Left colon (tissue), 2 donors: ENCODE data around the gene HOXD10. TPM values are rescaled to one million over a fixed set of nuclear protein-coding genes. Genes with fewer than 3 reads are reported as not detected.

Source experiments
- ATAC-seq: fragments of 200-7000 bp; cut with Tn5 transposase; one replicate; pipeline ENCODE4 v1.9.1; 2020; ENCODE audit warnings: mild to moderate bottlenecking, moderate library complexity
- DNase-seq, 2 donors: peaks; one replicate each; pipeline ENCODE4 v3.0.0-alpha.2; 2020
- intact Hi-C, 2 donors: fragments of 100-400 bp; cut with DNase I in 1 of 2; cut with micrococcal nuclease in 1 of 2; formaldehyde crosslinking; loops; one replicate each; pipeline versions ENCODE4 v1.11.2 to v1.14.0; 2022; cut with DNase I, micrococcal nuclease
- total RNA-seq, 2 donors: library from RNA; stranded (reverse); fragmentation: NEBNext Ultra II Directional; extraction: Animal tissue kit (Norgen Biotek cat#: 25700); gene quantifications; one replicate each; pipeline ENCODE4 v1.2.1, GENCODE V29; 2021
- donor health status: DM: no; HTN: no; CAD: no.
- donor health status: DM: yes; HTN: yes; CAD: no.

HOXD10 gene
- total RNA-seq, 2 donors from 2014 or later, result 1.0 to 14.8 TPM

DNA sequence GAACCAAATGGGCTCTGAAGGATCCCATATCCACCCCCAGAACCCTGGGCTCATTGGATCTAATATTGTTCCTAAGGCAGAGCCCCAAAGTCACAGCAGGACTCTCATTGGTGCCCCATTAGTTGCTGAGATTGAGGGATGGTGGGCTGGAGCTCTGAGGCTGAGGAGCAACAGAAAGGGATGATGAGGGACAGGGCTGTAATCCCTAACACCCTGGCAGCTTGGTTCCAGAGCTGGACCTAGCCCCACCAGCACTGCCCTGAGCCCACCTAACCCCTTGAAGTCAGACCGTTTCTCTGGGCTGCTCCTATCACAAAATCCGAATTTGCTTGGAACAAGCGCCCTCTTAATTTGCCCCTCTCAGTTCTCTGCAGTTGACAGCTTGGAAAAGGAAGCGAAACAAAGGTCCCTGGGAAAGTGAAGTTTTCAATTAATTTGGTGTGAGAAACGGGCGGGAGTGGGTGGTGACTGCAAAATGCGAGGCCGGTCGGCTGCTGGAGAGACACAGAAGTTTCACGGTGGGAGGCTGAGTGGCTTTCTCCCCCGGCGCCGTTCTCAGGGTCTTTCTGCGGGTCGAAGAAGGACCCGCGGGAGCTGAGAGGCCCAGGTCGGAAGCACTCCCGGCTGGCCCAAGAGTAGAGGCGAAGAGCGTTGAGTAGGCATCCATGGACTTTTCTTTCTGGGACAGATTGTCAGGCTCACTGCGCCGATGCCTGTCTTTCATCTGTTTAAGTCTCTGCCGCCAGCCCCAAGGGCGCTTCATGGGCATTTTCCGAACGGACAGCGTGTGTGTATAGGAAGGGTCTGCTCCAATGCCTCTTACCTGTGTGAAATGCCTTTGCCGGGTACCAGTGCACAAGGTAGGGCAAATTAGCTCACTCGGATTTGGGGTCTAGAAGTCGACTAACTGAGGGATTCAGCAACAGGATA lies 25.0 kb upstream of the HOXD10 start:
- DNase-seq (no peak), ATAC-seq (no peak)
- intact Hi-C loops, result loop anchor here in 1 of 2 donors (10.0 kb wide), 1 partner anchor 407 kb away; no protein-coding TSS in a partner anchor

DNA sequence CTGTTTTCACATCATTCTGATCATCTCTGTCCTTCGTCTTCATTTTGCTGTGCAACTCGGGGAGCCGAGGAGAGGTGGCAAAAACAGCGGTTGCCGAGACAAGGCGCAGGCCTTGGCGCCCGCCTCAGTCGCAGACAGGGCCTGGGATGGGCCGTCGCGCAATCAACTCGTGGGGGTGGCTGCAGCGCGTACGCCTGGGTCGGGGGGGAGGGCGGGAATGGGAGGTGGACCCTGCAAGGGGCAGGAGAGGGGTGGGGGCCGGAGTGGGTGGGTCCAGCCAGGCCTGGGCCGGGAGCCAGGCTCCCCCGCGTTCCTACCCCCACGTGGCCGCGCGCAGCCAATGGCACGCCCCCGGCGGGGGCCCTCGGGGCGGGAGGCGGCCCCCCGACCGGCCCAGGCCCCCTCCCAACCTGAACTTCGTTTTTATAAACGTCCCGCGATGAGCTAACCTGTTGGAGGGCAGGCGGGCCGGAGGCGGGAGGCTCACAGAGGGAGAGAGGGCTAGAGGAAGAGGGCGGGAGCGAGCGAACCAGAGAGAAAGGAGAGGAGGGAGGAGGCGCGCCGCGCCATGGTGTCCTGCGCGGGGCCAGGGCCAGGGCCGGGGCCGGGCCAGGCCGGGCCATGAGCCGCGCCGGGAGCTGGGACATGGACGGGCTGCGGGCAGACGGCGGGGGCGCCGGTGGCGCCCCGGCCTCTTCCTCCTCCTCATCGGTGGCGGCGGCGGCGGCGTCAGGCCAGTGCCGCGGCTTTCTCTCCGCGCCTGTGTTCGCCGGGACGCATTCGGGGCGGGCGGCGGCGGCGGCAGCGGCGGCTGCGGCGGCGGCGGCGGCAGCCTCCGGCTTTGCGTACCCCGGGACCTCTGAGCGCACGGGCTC lies 24.1 kb upstream of the HOXD10 start, which contains the start of gene HOXD13:
HOXD13 (plus strand) TSS at position 452 of the 875 bp plus-strand sequence; CDS start at position 622, 170 bp downstream.
- DNase-seq, result peak in 1 of 2 donors; percentile 61
- intact Hi-C loops, result loop anchor here in 1 of 2 donors (10.0 kb wide), 1 partner anchor 408 kb away; no protein-coding TSS in a partner anchor
- ATAC-seq, result peak; percentile 36

DNA sequence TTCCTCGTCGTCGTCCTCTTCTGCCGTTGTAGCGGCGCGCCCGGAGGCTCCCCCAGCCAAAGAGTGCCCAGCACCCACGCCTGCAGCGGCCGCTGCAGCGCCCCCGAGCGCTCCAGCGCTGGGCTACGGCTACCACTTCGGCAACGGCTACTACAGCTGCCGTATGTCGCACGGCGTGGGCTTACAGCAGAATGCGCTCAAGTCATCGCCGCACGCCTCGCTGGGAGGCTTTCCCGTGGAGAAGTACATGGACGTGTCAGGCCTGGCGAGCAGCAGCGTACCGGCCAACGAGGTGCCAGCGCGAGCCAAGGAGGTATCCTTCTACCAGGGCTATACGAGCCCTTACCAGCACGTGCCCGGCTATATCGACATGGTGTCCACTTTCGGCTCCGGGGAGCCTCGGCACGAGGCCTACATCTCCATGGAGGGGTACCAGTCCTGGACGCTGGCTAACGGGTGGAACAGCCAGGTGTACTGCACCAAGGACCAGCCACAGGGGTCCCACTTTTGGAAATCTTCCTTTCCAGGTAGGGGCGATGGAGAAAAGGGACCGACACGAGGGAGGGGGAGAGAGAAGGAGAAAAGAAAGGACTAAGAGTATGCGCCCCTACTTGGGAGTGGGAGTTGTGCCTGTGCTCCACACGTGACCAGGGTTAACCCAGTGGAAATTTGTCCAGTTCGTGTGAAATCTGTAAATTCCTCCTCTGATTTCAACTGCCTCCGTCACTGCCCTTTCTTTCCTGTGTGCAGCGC lies 23.3 kb upstream of the HOXD10 start:
- intact Hi-C loops, result loop anchor here in 1 of 2 donors (10.0 kb wide), 1 partner anchor 409 kb away; no protein-coding TSS in a partner anchor
- no peak for DNase-seq
- ATAC-seq, result peak; percentile 24

DNA sequence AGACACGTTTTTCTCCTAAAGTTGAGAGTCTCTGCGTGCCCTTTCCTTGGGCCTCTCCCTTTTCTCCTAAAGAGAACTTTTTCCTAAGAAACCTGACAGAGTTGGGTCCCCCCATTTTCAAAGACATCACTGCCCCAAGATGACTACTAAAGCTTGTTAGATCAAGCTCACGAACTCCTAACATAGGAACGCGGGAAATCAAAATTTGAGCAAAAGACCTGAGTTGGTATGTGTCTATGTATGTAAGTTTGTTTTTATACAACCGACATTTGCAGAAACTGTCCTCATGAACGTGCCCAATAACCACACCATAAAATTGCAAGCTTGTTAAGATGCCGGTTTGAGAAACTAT lies 22.7 kb upstream of the HOXD10 start:
- no peak for DNase-seq
- intact Hi-C loops, result loop anchor here in 1 of 2 donors (10.0 kb wide), 1 partner anchor 409 kb away; no protein-coding TSS in a partner anchor
- ATAC-seq, result no peak

DNA sequence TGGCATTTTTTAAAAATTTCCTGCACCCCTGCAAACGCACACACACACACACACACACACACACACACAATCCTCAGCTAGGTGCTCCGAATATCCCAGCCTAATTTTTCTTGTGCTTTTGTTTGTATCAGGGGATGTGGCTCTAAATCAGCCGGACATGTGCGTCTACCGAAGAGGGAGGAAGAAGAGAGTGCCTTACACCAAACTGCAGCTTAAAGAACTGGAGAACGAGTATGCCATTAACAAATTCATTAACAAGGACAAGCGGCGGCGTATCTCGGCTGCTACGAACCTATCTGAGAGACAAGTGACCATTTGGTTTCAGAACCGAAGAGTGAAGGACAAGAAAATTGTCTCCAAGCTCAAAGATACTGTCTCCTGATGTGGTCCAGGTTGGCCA lies 22.2 kb upstream of the HOXD10 start:
- DNase-seq, result no peak
- no peak for ATAC-seq
- intact Hi-C loops, result loop anchor here in 1 of 2 donors (10.0 kb wide), 1 partner anchor 410 kb away; no protein-coding TSS in a partner anchor

DNA sequence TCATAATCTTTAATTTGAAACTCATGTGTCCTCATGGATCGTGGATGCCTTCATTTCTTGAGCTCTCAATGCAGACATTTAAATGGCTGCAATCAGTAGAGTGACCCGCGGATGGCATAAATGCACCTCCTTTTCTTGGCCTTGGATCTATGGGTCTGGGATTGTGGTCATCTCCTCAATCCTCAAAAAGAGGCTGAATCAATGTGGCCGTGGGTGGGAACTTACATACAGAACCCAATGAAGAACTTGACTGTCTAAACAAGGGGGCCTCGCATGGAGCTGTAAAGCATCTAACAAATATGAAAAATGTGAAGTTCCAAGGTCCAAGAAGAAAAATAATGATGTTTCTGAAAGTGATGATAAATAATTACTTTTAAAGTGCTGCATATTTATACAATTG lies 21.2 kb upstream of the HOXD10 start:
- ATAC-seq (no peak), DNase-seq (no peak)
- intact Hi-C loops, result loop anchor here (5.0 to 10.0 kb wide), 3 partner anchors 403 to 728 kb away; no protein-coding TSS in a partner anchor

DNA sequence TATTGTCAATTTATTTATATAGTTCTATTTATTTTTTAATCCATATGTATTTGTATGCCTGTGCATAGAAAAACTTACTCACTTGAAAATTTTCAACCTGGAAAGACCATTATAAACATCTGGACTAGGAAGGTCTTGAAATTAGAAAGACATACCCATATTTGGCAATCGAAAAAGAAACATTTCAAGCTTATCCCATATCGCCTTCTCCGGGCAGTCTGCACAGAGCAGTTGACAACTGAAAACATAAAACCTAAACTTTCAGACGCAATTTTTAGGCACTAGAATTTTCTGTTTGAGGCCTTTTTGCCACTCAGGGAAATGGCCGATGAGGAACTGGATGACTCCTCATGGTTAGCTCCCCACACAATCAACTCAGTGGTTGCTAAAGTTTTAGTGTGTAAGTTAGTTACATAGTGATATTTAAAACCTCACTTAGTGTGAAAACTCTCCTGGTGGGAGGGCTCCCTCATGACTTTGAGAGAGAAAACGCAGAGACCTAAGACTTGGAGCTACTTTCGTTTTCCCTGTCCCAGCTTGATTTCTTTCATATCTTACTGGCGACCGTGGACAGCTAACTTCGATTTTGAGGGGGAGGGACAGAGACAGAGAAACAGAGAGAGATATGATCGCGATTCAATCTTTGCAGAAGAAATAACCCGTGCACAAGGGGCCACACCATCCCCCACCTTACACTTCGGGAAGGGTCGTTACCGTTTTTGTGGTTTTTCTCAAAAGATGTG lies 20.2 kb upstream of the HOXD10 start:
- ATAC-seq, result peak; percentile 17
- no peak for DNase-seq
- intact Hi-C loops, result loop anchor here (5.0 to 10.0 kb wide), 3 partner anchors 404 to 729 kb away; no protein-coding TSS in a partner anchor

DNA sequence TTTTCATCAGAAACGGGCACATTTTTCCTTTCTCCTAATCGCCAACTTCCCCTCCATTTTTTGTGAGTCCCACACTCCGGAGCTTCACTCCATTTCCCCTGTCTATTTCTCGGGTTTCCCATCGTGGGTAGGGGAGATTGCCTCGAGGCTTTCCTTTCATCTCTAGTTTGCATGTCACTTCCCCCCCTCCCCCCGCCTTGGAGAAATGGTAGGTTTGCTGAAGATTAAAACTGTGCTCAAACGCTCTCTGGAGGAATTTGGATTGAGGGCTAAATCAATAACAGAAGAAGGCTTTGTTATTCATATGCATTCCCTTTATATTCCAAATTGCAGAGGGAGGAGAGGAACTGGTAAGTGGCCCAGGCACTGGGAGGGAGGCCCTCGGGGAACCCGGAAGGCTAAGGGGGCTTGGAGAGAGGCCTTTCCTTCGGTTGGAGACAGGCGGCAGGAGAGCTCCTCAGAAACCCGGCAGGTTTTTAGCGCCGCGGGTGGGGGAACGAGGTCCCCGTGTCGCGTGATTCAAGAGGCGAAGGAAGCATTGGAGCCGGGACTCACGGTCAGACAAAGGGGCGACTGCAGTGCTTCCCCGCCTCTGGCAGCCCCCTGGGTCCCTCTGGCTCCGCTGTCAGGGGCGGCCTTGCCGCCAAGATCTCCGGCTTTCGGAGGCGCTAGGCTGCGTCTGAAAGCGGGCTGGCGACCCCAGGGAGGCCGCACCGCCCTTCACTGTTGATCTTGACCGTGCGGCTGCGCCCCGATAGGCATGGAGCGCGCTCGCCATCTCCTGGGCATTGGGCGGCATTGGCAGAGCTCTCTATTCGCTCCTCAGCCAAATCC lies 19.4 kb upstream of the HOXD10 start:
- DNase-seq (peak; percentile 59 to 77), ATAC-seq (peak; percentile 94)
- intact Hi-C loops, result loop anchor here (5.0 to 10.0 kb wide), 3 partner anchors 405 to 730 kb away; no protein-coding TSS in a partner anchor

DNA sequence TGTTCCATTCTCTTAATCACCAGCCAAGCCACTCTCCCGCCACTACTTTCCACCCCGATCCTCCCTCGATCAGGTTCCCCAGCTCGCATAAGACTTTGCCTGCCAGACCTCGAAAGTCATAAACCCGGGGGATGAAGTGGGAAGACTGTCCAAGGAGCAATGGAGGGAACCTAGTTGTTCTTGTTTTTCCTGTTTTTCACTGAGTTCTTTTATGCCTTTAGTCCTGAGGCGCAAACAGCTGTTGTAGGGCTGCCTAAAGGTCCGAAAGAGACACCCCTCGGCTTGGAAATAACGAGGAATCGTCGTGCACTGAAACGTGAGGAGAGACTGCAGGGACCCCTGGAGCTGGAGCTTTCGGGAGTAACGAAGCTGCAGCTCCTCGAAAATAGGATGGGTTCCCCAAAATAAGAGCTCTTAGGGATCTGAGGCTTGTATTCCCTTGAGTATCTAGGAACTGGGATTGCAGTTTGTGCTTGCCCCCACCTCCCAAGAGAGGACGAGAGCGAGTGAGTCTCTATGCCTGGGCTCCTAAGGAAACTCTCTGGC lies 18.7 kb upstream of the HOXD10 start:
- intact Hi-C loops, result loop anchor here (5.0 to 10.0 kb wide), 3 partner anchors 406 to 731 kb away; no protein-coding TSS in a partner anchor
- no peak for DNase-seq
- no peak for ATAC-seq

DNA sequence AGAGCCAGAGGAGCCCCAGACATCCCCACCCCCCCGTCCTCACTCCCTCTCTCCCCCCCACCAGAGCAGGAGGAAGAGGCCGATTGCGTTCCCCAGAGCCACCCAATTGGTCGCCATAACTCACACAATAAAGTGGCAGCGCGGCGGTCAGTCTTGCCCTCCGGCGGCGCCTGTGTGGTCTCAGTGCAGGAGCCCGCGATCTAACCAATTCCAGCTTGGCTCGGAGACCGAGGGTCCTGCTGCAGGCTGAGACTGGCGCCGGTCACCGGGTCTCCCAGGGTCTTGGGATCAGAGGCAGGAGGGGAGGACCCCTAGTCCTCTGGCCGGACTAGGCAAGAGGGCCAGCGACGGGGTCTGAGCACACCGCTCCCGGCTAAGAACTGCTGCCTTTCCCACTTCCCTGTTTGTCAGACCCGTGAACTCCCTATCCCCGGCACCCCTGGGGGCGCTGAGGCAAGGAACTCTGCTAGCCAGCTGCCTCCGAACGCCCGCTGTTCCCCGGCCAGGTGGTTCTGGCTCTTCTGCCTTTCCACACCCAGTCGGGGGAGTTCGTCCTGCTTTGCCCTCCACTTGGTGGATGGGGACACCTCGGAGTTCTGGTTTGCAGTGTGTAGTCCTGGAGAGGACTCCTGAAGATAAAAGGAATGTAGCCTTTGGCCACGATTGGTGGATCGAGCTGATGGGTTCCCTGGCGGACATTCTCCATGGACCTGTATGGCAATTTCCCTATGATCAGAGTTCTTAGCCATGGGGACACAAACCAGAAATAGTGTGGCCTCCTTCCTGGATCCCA lies 18.0 kb upstream of the HOXD10 start:
- intact Hi-C loops, result loop anchor here (5.0 to 10.0 kb wide), 3 partner anchors 406 to 731 kb away; no protein-coding TSS in a partner anchor
- DNase-seq, result no peak

DNA sequence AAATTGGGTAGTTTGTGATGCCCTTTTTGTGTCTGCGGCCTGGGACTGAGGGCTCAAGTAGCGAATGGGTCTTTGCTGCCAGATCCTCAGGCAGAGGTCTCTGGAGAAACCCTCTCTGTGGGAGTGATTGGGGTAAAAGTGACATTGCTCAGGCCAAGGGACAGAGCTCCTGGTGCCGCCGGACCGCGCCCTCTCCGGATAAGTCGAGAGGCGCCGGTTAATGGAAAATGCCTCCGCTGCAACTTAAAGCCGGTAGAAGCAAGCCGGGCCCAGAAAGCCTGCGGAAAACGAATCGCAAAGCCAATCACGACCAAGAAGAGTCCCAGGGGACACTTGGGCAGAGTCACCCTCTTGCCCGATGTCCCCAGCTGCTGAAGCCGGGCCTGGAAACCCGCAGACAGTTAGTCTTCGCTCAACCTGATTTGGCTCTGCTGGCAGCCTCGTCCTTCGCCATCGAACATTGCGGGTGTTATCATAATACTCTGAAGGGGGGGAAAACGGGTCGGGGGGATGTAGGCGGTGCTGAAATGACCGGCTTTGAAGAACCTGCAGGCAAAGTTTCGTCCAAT lies 17.3 kb upstream of the HOXD10 start:
- intact Hi-C loops, result loop anchor here (5.0 to 10.0 kb wide), 3 partner anchors 407 to 732 kb away; no protein-coding TSS in a partner anchor
- ATAC-seq (no peak), DNase-seq (no peak)

More for the DNA sequence above, 18.0 kb upstream of the HOXD10 start:
- ATAC-seq, result peak; percentile 14

DNA sequence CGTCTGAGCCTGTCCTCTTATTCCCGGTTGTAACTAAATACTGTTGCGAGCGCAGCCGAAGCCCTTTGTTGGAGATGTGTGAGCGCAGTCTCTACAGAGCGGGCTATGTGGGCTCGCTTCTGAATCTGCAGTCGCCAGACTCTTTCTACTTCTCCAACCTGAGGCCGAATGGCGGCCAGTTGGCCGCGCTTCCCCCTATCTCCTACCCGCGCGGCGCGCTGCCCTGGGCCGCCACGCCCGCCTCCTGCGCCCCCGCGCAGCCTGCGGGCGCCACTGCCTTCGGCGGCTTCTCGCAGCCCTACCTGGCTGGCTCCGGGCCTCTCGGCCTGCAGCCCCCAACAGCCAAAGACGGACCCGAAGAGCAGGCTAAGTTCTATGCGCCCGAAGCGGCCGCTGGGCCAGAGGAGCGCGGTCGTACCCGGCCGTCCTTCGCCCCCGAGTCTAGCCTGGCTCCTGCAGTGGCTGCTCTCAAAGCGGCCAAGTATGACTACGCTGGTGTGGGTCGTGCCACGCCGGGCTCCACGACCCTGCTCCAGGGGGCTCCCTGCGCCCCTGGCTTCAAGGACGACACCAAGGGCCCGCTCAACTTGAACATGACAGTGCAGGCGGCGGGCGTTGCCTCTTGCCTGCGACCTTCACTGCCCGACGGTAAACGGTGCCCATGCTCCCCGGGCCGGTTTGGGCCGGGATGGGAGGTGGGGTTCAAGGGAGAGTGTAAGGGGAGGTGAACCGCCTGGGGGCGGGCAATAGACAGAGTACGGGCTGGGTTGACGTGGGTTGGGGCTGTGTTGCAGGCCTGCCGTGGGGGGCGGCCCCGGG lies 16.6 kb upstream of the HOXD10 start, which contains the start of gene HOXD12:
HOXD12 (plus strand) TSS at position 68 of the 819 bp plus-strand sequence; CDS start at position 75, 7 bp downstream.
- intact Hi-C loops, result loop anchor here (5.0 to 10.0 kb wide), 3 partner anchors 408 to 733 kb away; no protein-coding TSS in a partner anchor
- ATAC-seq (no peak), DNase-seq (no peak)

DNA sequence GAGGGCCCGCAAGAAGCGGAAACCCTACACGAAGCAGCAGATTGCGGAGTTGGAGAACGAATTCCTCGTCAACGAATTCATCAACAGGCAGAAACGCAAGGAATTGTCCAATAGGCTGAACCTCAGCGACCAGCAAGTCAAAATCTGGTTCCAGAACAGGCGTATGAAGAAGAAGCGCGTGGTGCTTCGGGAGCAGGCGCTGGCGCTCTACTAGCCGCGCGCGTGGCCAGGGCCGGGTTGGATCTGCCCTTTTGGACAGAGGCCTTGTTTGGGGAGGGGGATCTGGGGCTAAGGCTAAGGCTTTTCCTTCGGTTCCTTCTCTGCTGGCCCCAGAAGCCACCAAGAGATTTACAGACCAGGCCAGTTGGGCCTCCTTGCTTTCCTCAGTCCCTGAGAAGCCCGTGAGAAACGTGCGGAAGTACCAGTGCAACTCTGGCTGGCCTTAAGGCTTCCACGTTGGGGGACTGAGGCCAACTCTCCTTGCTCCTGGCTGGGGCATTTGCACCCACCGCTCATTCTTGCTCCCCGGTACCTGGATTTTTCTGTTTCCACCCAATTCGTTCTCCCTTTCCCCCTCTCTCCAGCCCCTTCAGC lies 15.9 kb upstream of the HOXD10 start:
- no peak for ATAC-seq
- no peak for DNase-seq
- intact Hi-C loops, result no loop called here
